HG03097 (cell line): ENCODE measurements around the gene ZNF652.
"Not testable (repeated sequence)": the region's sequence is repeated elsewhere in the genome, so short reads cannot be mapped to it uniquely, and the experiment has no call there.

Experiments
- ATAC-seq: cut with Tn5 transposase; IDR thresholded peaks from one replicate; pipeline ENCODE4 v1.9.1; 2021; ENCODE audit not compliant: unreplicated experiment, low FRiP score

Gene ZNF652

GRCh38 chr17:49316889-49317675 is 45.0 kb downstream of the ZNF652 start:
- no peak for ATAC-seq

- ATAC-seq: no peak
Measured at GRCh38 chr17:49316258-49316570, 45.8 kb downstream of the ZNF652 start.

GRCh38 chr17:49315551-49316257 is 46.3 kb downstream of the ZNF652 start:
- no peak for ATAC-seq

GRCh38 chr17:49312722-49313121 is 49.3 kb downstream of the ZNF652 start:
- no peak for ATAC-seq

GRCh38 chr17:49299996-49300395 is 62.1 kb downstream of the ZNF652 start:
- ATAC-seq: no peak

GRCh38 chr17:49298371-49298976 is 63.6 kb downstream of the ZNF652 start:
- no peak for ATAC-seq

GRCh38 chr17:49297141-49297540 is 64.9 kb downstream of the ZNF652 start:
- no peak for ATAC-seq

GRCh38 chr17:49294122-49294521 is 67.9 kb downstream of the ZNF652 start:
- ATAC-seq: no peak

GRCh38 chr17:49292901-49293300 is 69.1 kb downstream of the ZNF652 start:
- ATAC-seq: no peak

GRCh38 chr17:49291929-49292328 is 70.1 kb downstream of the ZNF652 start:
- ATAC-seq: no peak

GRCh38 chr17:49290690-49291359 is 71.2 kb downstream of the ZNF652 start:
- ATAC-seq: no peak

GRCh38 chr17:49288388-49288787 is 73.7 kb downstream of the ZNF652 start:
- no peak for ATAC-seq

GRCh38 chr17:49287481-49287880 is 74.6 kb downstream of the ZNF652 start:
- no peak for ATAC-seq

- ATAC-seq: not testable (repeated sequence)
Measured at GRCh38 chr17:49286261-49286973, 75.6 kb downstream of the ZNF652 start.

GRCh38 chr17:49285716-49286115 is 76.3 kb downstream of the ZNF652 start:
- no peak for ATAC-seq

- ATAC-seq: no peak
Measured at GRCh38 chr17:49280918-49281317, 81.1 kb downstream of the ZNF652 start.

GRCh38 chr17:49280061-49280460 is 82.0 kb downstream of the ZNF652 start:
- ATAC-seq: no peak

- not testable (repeated sequence) for ATAC-seq
Measured at GRCh38 chr17:49279263-49280015, 82.6 kb downstream of the ZNF652 start.

- ATAC-seq: no peak
Measured at GRCh38 chr17:49278076-49278475, 84.0 kb downstream of the ZNF652 start.

- no peak for ATAC-seq
Measured at GRCh38 chr17:49277638-49278037, 84.4 kb downstream of the ZNF652 start.
